ENCODE data around the gene CABLES1. TPM values are rescaled to one million over a fixed set of nuclear protein-coding genes. Genes with fewer than 3 reads are reported as not detected.
A peak's percentile ranks its signal among the peaks of the same experiment; 100 is the strongest.

CABLES1 gene
- polyA plus RNA-seq, 3 donors = 0.09 to 0.15 TPM; not detected in 1

- Histone ChIP-seq H3K9ac (ENCODE audit: insufficient read depth, low read length, poor library complexity, severe bottlenecking) (no peak overlapping the region), H3K36me3 (replicated peaks in 1 of 2; ENCODE audit: control insufficient read depth in 1 of 2, insufficient read depth in 2 of 2, low read length in 2 of 2) (no peaks in the 10 kb centered on the region), H2AFZ (ENCODE audit: insufficient read depth, low read depth, low read length, poor library complexity, severe bottlenecking) (no peak overlapping the region), H3K4me3 (replicated peaks in 1 of 3; ENCODE audit: low read depth in 2 of 3, low read length in 3 of 3) (no peak overlapping the region), H3K4me1 (ENCODE audit: control insufficient read depth in 1 of 2, insufficient read depth in 2 of 2, low read length in 2 of 2) (peaks cover 20 to 23% of the 10 kb centered on the region in 2 donors), H3K4me2 (replicated peaks; ENCODE audit: extremely low read depth, low read length, poor library complexity, severe bottlenecking) (no peak overlapping the region), H3K79me2 (ENCODE audit: insufficient read depth, low read length) (no peaks in the 10 kb centered on the region), H3K27ac (ENCODE audit: low read depth in 1 of 2, low read length in 2 of 2) (no peak overlapping the region), H4K20me1 (ENCODE audit: insufficient read depth, low read length) (no peaks in the 10 kb centered on the region), H3K9me3 (replicated peaks in 1 of 2; ENCODE audit: control insufficient read depth in 1 of 2, insufficient read depth in 1 of 2, low read length in 2 of 2) (peaks cover 0 to under 1% of the 10 kb centered on the region in 2 donors), H3K27me3 (ENCODE audit: control insufficient read depth in 2 of 2, insufficient read depth in 2 of 2, low read length in 2 of 2) (no peaks in the 10 kb centered on the region)
- Mint-ChIP-seq H3K36me3 (peaks cover 5 to 14% of the 10 kb centered on the region in 2 donors), H3K27me3 (ENCODE audit: low read depth in 3 of 3) (peaks cover 3 to 15% (median 7%) of the 10 kb centered on the region in 3 donors), H3K9me3 (peaks cover 0 to 4% (median 0%) of the 10 kb centered on the region in 7 donors), H3K4me3 (no peak overlapping the region), H3K4me1 (peaks cover 24% of the 10 kb centered on the region), H3K27ac (peak overlapping the region in 2 of 7 donors; percentile 64 to 82)
- 93% methylated on average over 4 of the region's 9 CpGs for WGBS (ENCODE audit: insufficient coverage)
- TF ChIP-seq, protein P1, sequence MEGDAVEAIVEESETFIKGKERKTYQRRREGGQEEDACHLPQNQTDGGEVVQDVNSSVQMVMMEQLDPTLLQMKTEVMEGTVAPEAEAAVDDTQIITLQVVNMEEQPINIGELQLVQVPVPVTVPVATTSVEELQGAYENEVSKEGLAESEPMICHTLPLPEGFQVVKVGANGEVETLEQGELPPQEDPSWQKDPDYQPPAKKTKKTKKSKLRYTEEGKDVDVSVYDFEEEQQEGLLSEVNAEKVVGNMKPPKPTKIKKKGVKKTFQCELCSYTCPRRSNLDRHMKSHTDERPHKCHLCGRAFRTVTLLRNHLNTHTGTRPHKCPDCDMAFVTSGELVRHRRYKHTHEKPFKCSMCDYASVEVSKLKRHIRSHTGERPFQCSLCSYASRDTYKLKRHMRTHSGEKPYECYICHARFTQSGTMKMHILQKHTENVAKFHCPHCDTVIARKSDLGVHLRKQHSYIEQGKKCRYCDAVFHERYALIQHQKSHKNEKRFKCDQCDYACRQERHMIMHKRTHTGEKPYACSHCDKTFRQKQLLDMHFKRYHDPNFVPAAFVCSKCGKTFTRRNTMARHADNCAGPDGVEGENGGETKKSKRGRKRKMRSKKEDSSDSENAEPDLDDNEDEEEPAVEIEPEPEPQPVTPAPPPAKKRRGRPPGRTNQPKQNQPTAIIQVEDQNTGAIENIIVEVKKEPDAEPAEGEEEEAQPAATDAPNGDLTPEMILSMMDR (IDR thresholded peaks at IDR 0.05) = no peak
- no peak for DNase-seq
- intact Hi-C loops (cut with micrococcal nuclease) = no loop called here
Observed at GRCh38 chr18:23263551-23264235, 128.4 kb downstream of the CABLES1 start.

- H3K4me3 ChIP-seq (replicated peaks in 1 of 3; ENCODE audit: low read depth in 2 of 3, low read length in 3 of 3) = no peak overlapping the region
- H3K27ac Mint-ChIP-seq = no peak overlapping the region
- no peak overlapping the region for H3K4me3 Mint-ChIP-seq
- H2AFZ ChIP-seq (ENCODE audit: insufficient read depth, low read depth, low read length, poor library complexity, severe bottlenecking) = no peak overlapping the region
- H3K36me3 ChIP-seq (replicated peaks in 1 of 2; ENCODE audit: control insufficient read depth in 1 of 2, insufficient read depth in 2 of 2, low read length in 2 of 2) = no peaks in the 10 kb centered on the region
- WGBS (ENCODE audit: insufficient coverage) = 68% methylated on average over 4 of the region's 7 CpGs
- H3K9me3 Mint-ChIP-seq = peaks cover 9 to 22% (median 20%) of the 10 kb centered on the region in 7 donors
- H3K4me1 Mint-ChIP-seq = peaks cover 3% of the 10 kb centered on the region
- no peak overlapping the region for H3K4me2 ChIP-seq (replicated peaks; ENCODE audit: extremely low read depth, low read length, poor library complexity, severe bottlenecking)
- H4K20me1 ChIP-seq (ENCODE audit: insufficient read depth, low read length) = no peaks in the 10 kb centered on the region
- H3K79me2 ChIP-seq (ENCODE audit: insufficient read depth, low read length) = no peaks in the 10 kb centered on the region
- H3K4me1 ChIP-seq (ENCODE audit: control insufficient read depth in 1 of 2, insufficient read depth in 2 of 2, low read length in 2 of 2) = peaks cover 0 to 2% of the 10 kb centered on the region in 2 donors
- H3K27me3 ChIP-seq (ENCODE audit: control insufficient read depth in 2 of 2, insufficient read depth in 2 of 2, low read length in 2 of 2) = no peaks in the 10 kb centered on the region
- H3K36me3 Mint-ChIP-seq = peaks cover 4% of the 10 kb centered on the region in 2 donors
- H3K9ac ChIP-seq (ENCODE audit: insufficient read depth, low read length, poor library complexity, severe bottlenecking) = no peak overlapping the region
- no peak overlapping the region for H3K27ac ChIP-seq (ENCODE audit: low read depth in 1 of 2, low read length in 2 of 2)
- TF ChIP-seq, protein P1 (IDR thresholded peaks at IDR 0.05) = no peak
- intact Hi-C loops (cut with micrococcal nuclease) = no loop called here
- H3K27me3 Mint-ChIP-seq (ENCODE audit: low read depth in 3 of 3) = peaks cover 2 to 5% (median 3%) of the 10 kb centered on the region in 3 donors
- peaks cover 13 to 15% of the 10 kb centered on the region in 2 donors for H3K9me3 ChIP-seq (replicated peaks in 1 of 2; ENCODE audit: control insufficient read depth in 1 of 2, insufficient read depth in 1 of 2, low read length in 2 of 2)
- no peak for DNase-seq
Observed at GRCh38 chr18:23265682-23266399, 130.6 kb downstream of the CABLES1 start.
